ENCODE data around the gene NKD1.

Gene NKD1

GRCh38 chr16:50635505-50636392 lies 87.6 kb downstream of the NKD1 start:
- no peak for TF ChIP-seq CTCF (IDR thresholded peaks at IDR 0.05; ENCODE audit: control insufficient read depth, insufficient read depth, low read depth, low read length, missing control alignments)

DNA sequence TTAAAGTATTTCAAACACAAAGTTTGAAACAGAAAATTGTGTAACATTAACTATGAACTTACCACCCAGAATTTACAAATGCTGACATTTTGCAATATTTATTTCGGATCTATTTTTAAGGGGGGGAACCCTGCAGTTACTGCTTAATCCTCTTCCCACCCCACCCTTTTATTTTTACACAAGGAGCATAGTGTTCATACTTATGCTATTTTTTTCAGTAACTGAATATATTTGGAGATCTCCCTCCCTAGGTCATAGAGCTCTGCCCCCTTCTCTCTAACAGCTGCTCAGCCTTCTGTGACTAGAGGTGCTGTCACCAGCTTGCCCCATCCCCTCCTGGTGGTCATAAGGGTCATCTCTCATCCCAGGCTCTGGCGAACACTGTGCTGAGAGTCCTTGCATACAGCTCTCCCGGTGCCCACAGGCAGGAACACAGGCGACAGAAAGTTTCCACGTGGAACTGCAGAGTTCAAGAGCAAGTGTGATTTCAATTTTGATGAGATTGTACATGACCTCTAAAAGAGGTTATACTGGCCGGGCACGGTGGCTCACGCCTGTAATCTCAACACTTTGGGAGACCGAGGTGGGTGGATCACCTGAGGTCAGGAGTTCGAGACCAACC lies 88.7 kb downstream of the NKD1 start:
- no peak for DNase-seq (ENCODE audit: low read depth)
- no peak for TF ChIP-seq CTCF (IDR thresholded peaks at IDR 0.05; ENCODE audit: control insufficient read depth, insufficient read depth, low read depth, low read length, missing control alignments)
- H3K4me3 ChIP-seq (ENCODE audit: control insufficient read depth, low read depth, low read length) = no peak overlapping the region

More at GRCh38 chr16:50635505-50636392, 87.6 kb downstream of the NKD1 start:
- DNase-seq (ENCODE audit: low read depth) = no peak
- no peak overlapping the region for H3K4me3 ChIP-seq (ENCODE audit: control insufficient read depth, low read depth, low read length)

GRCh38 chr16:50637716-50638602 lies 89.8 kb downstream of the NKD1 start:
- no peak for DNase-seq (ENCODE audit: low read depth)
- no peak for TF ChIP-seq CTCF (IDR thresholded peaks at IDR 0.05; ENCODE audit: control insufficient read depth, insufficient read depth, low read depth, low read length, missing control alignments)
- H3K4me3 ChIP-seq (ENCODE audit: control insufficient read depth, low read depth, low read length) = no peak overlapping the region

GRCh38 chr16:50638816-50639670 lies 90.8 kb downstream of the NKD1 start:
- DNase-seq (ENCODE audit: low read depth) = no peak
- TF ChIP-seq CTCF (IDR thresholded peaks at IDR 0.05; ENCODE audit: control insufficient read depth, insufficient read depth, low read depth, low read length, missing control alignments) = no peak
- H3K4me3 ChIP-seq (ENCODE audit: control insufficient read depth, low read depth, low read length) = no peak overlapping the region

GRCh38 chr16:50640391-50640790 lies 92.2 kb downstream of the NKD1 start:
- DNase-seq (ENCODE audit: low read depth) = no peak
- no peak for TF ChIP-seq CTCF (IDR thresholded peaks at IDR 0.05; ENCODE audit: control insufficient read depth, insufficient read depth, low read depth, low read length, missing control alignments)
- H3K4me3 ChIP-seq (ENCODE audit: control insufficient read depth, low read depth, low read length) = no peak overlapping the region

Measured in AG09309 (cell line).